ENCODE measurements around the gene TC2N. TPM values are rescaled to one million over a fixed set of nuclear protein-coding genes. Genes with fewer than 3 reads are reported as not detected.

TC2N gene
- total and polyA plus RNA-seq, 12 donors, result 0.89 to 28.4 (median 4.3) TPM

GRCh38 chr14:91796617-91797347 lies 70.6 kb downstream of the TC2N start:
- H3K36me3 ChIP-seq (replicated peaks in 1 of 2), result no peaks in the 10 kb centered on the region
- intact Hi-C loops (cut with DNase I), result no loop called here
- no peaks in the 10 kb centered on the region for H3K27me3 ChIP-seq
- WGBS, 4 donors, result 83 to 96% (median 87%) methylated on average over 1 of the region's 1 CpG
- H3K9me3 ChIP-seq (replicated peaks in 1 of 3), result no peaks in the 10 kb centered on the region
- no peak for DNase-seq
- TF ChIP-seq POLR2A (IDR thresholded peaks at IDR 0.05), result no peak
- no peak for TF ChIP-seq CTCF (IDR thresholded peaks at IDR 0.05)
- no peak overlapping the region for H3K27ac ChIP-seq
- H3K4me3 ChIP-seq, result no peak overlapping the region
- no peaks in the 10 kb centered on the region for H3K4me1 ChIP-seq (replicated peaks in 1 of 2)

GRCh38 chr14:91793704-91794103 lies 73.6 kb downstream of the TC2N start:
- no peak for DNase-seq
- no peak overlapping the region for H3K27ac ChIP-seq
- intact Hi-C loops (cut with DNase I), result no loop called here
- no peaks in the 10 kb centered on the region for H3K9me3 ChIP-seq (replicated peaks in 1 of 3)
- no peak for TF ChIP-seq POLR2A (IDR thresholded peaks at IDR 0.05)
- TF ChIP-seq CTCF (IDR thresholded peaks at IDR 0.05), result no peak
- no peaks in the 10 kb centered on the region for H3K27me3 ChIP-seq
- H3K4me1 ChIP-seq (replicated peaks in 1 of 2), result peaks cover 0 to 3% of the 10 kb centered on the region in 2 donors
- WGBS, 4 donors, result 83 to 90% (median 85%) methylated on average over 4 of the region's 4 CpGs
- no peaks in the 10 kb centered on the region for H3K36me3 ChIP-seq (replicated peaks in 1 of 2)
- no peak overlapping the region for H3K4me3 ChIP-seq

GRCh38 chr14:91786188-91786587 lies 81.1 kb downstream of the TC2N start:
- intact Hi-C loops (cut with DNase I), result no loop called here
- WGBS, 4 donors, result 83 to 94% (median 85%) methylated on average over 2 of the region's 2 CpGs
- Histone ChIP-seq H3K4me3 (no peak overlapping the region), H3K27ac (no peak overlapping the region), H3K9me3 (replicated peaks in 1 of 3) (peaks cover 0 to 4% (median 0%) of the 10 kb centered on the region in 3 donors), H3K27me3 (no peaks in the 10 kb centered on the region), H3K36me3 (replicated peaks in 1 of 2) (no peaks in the 10 kb centered on the region), H3K4me1 (replicated peaks in 1 of 2) (peaks cover 0 to 11% of the 10 kb centered on the region in 2 donors)
- no peak for DNase-seq
- TF ChIP-seq CTCF (IDR thresholded peaks at IDR 0.05) (no peak), POLR2A (IDR thresholded peaks at IDR 0.05) (no peak)

- WGBS, 4 donors, result 46 to 59% (median 56%) methylated on average over 3 of the region's 3 CpGs
- intact Hi-C loops (cut with DNase I), result no loop called here
- no peaks in the 10 kb centered on the region for H3K4me1 ChIP-seq (replicated peaks in 1 of 2)
These were observed 86.9 kb downstream of the TC2N start for GRCh38 chr14:91780452-91780851.

More at GRCh38 chr14:91780452-91780851, 86.9 kb downstream of the TC2N start:
- TF ChIP-seq CTCF (IDR thresholded peaks at IDR 0.05) (no peak), POLR2A (IDR thresholded peaks at IDR 0.05) (no peak)
- Histone ChIP-seq H3K27ac (no peak overlapping the region), H3K9me3 (replicated peaks in 1 of 3) (peaks cover 0 to 4% (median 0%) of the 10 kb centered on the region in 3 donors), H3K36me3 (replicated peaks in 1 of 2) (no peaks in the 10 kb centered on the region), H3K27me3 (no peaks in the 10 kb centered on the region), H3K4me3 (no peak overlapping the region)
- DNase-seq, result no peak

Data from adrenal gland (tissue), 12 donors.